OCI-LY3 (cell line): ENCODE data around the gene CAMK2B.

ENCODE experiments used
- EZH2phosphoT487 ChIP-seq: fragments of 200-600 bp; shearing (Covaris generic); IDR thresholded peaks from 2 replicates; pipeline ENCODE4 v1.6.1; 2018; ENCODE audit warnings: antibody characterized with exemption, mixed run types, low read depth
- TF ChIP-seq, protein P1 (sequence below): fragments of 200-600, 300-600 bp; sonication (generic); IDR thresholded peaks from 2 replicates; pipeline ENCODE4 v1.5.1; 2014; ENCODE audit warnings: antibody characterized with exemption, low read length, low read depth

DNA sequence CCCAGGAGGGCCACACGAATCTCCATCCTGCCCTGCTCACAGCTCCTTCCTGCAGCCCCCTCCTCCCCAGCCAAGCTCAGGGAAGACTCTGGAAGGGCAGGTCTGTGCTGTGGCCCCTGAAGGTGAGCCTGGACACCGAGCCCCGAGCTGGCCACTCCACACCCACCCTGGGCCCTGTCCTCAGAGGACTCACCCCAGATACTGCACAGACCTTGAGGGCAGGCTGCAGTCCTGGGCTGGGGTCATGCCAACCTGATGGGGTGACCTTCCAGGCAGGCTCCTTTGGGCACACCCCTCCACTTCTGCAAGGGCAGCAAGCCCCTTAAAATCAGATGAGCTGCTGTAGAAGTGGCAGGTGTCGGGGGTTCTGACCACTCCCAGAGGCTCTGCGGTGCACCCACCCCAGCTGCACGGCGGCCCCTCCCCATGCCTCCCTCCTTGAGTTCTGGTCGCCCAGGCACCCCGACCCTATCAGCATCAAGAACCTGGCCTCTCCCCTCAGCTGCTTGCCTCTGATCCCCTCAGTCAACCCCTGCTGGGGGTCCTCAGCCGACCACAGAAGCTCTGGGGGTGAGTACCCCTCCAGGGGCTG lies 100.3 kb downstream of the CAMK2B start:
- TF ChIP-seq, protein P1, sequence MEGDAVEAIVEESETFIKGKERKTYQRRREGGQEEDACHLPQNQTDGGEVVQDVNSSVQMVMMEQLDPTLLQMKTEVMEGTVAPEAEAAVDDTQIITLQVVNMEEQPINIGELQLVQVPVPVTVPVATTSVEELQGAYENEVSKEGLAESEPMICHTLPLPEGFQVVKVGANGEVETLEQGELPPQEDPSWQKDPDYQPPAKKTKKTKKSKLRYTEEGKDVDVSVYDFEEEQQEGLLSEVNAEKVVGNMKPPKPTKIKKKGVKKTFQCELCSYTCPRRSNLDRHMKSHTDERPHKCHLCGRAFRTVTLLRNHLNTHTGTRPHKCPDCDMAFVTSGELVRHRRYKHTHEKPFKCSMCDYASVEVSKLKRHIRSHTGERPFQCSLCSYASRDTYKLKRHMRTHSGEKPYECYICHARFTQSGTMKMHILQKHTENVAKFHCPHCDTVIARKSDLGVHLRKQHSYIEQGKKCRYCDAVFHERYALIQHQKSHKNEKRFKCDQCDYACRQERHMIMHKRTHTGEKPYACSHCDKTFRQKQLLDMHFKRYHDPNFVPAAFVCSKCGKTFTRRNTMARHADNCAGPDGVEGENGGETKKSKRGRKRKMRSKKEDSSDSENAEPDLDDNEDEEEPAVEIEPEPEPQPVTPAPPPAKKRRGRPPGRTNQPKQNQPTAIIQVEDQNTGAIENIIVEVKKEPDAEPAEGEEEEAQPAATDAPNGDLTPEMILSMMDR = no peak
- TF ChIP-seq EZH2phosphoT487 = no peak
